HCT116 (cell line): ENCODE results near the gene GLT6D1. TPM values are rescaled to one million over a fixed set of nuclear protein-coding genes. Genes with fewer than 3 reads are reported as not detected.

Experiments used
- ATAC-seq: fragments of 200-7000 bp; cut with Tn5 transposase; 2 replicates; pipeline ENCODE4 v1.9.1; 2020; ENCODE audit warnings: mild to moderate bottlenecking, moderate library complexity
- BruUV-seq: library from RNA; stranded (reverse); fragments of 400-500 nt; replicated peaks from 2 replicates; lab custom pipeline; 2021; lab: Mats Ljungman, UMichigan
- CTCF ChIA-PET: fragments of 300-600 bp; sonication (Branson Sonifier 250); formaldehyde crosslinking; loops from one replicate; lab custom pipeline; 2021; ENCODE audit warnings: antibody characterized with exemption; lab: Charles Lee
- POLR2A ChIA-PET: fragments of 300-600, 350-600 bp; sonication (Branson Sonifier 250); formaldehyde crosslinking; loops from one replicate; lab custom pipeline; 2021; ENCODE audit warnings: antibody characterized with exemption; lab: Charles Lee
- RAD21 ChIA-PET, 2 experiments: fragments of 300-600 bp; sonication (Branson Sonifier 250); formaldehyde crosslinking; loops; one replicate each; lab custom pipeline; 2023; ENCODE audit warnings: low total read pairs in 2 of 2; ENCODE audit not compliant: uncharacterized antibody in 2 of 2, unreplicated experiment in 2 of 2, low non-redundant PET in 1 of 2; lab: Charles Lee
- DNase-seq: peaks from one replicate; pipeline ENCODE4 v3.0.0-alpha.2; 2010; ENCODE audit warnings: low read depth, low spot score
- H2AFZ ChIP-seq: fragments of 200-600 bp; shearing (Covaris generic), sonication (generic); 2 replicates; pipeline ENCODE4 v1.6.1; 2017; ENCODE audit warnings: low read depth, mixed run types, mixed read lengths, antibody characterized with exemption, low read length; ENCODE audit not compliant: poor library complexity, severe bottlenecking
- H3K27ac ChIP-seq: 2 replicates; pipeline ENCODE4 v1.5.1; 2012; ENCODE audit warnings: low read depth, low read length
- H3K27me3 ChIP-seq: fragments of 200-600 bp; sonication (generic); 2 replicates; pipeline ENCODE4 v1.6.1; 2016; ENCODE audit warnings: mixed run types, low read length, mixed read lengths; ENCODE audit not compliant: insufficient read depth
- H3K36me3 ChIP-seq, 2 experiments: fragments of 200-500 bp in 1 of 2; fragments of 200-600 bp in 1 of 2; sonication (Bioruptor generic) in 1 of 2; sonication (generic) in 1 of 2; 2 replicates each; pipeline versions ENCODE4 v1.5.1 to v1.6.1; 2014 to 2016; ENCODE audit warnings: low read length in 2 of 2, inconsistent platforms in 1 of 2, mixed read lengths in 1 of 2, mixed run types in 1 of 2; ENCODE audit not compliant: insufficient read depth in 2 of 2, control insufficient read depth in 1 of 2
- H3K4me1 ChIP-seq, 2 experiments: fragments of 200-600 bp in 1 of 2; sonication (generic) in 1 of 2; 2 replicates each; pipeline versions ENCODE4 v1.5.1 to v1.6.1; 2012 to 2017; ENCODE audit warnings: low read length in 2 of 2, inconsistent platforms in 1 of 2, mild to moderate bottlenecking in 1 of 2, mixed read lengths in 1 of 2, mixed run types in 1 of 2, moderate library complexity in 1 of 2; ENCODE audit not compliant: insufficient read depth in 2 of 2, control insufficient read depth in 1 of 2
- H3K4me2 ChIP-seq: fragments of 200-600 bp; sonication (generic); 2 replicates; pipeline ENCODE4 v1.6.1; 2017; ENCODE audit warnings: mixed run types, low read length, mixed read lengths
- H3K4me3 ChIP-seq, 2 experiments: fragments of 200-600 bp in 1 of 2; sonication (generic) in 1 of 2; replicated peaks in 1 of 2; 2 replicates each; pipeline ENCODE4 v1.5.1; 2011 to 2016; ENCODE audit warnings: low read length in 2 of 2, control low read depth in 1 of 2, low read depth in 1 of 2, mild to moderate bottlenecking in 1 of 2, mixed read lengths in 1 of 2, mixed run types in 1 of 2
- H3K79me2 ChIP-seq: fragments of 200-600 bp; sonication (generic); 2 replicates; pipeline ENCODE4 v1.6.1; 2017; ENCODE audit warnings: mild to moderate bottlenecking, mixed run types, low read length, moderate library complexity, mixed read lengths; ENCODE audit not compliant: insufficient read depth
- H3K9ac ChIP-seq: fragments of 200-600 bp; sonication (generic); 2 replicates; pipeline ENCODE4 v1.6.1; 2016; ENCODE audit warnings: low read length, mixed read lengths
- H3K9me2 ChIP-seq: fragments of 200-600 bp; sonication (generic), shearing (Covaris generic); 2 replicates; pipeline ENCODE4 v1.6.1; 2017; ENCODE audit warnings: mixed run types, mild to moderate bottlenecking, moderate library complexity; ENCODE audit not compliant: insufficient read depth
- H3K9me3 ChIP-seq, 2 experiments: fragments of 200-500 bp in 1 of 2; fragments of 200-600 bp in 1 of 2; sonication (Bioruptor generic) in 1 of 2; sonication (generic) in 1 of 2; 2 replicates each; pipeline ENCODE4 v1.6.1; 2014 to 2017; ENCODE audit warnings: low read length in 2 of 2, mixed read lengths in 2 of 2, inconsistent platforms in 1 of 2, low read depth in 1 of 2, mild to moderate bottlenecking in 1 of 2, mixed run types in 1 of 2, moderate library complexity in 1 of 2; ENCODE audit not compliant: control insufficient read depth in 1 of 2, insufficient read depth in 1 of 2
- H4K20me1 ChIP-seq: fragments of 200-600 bp; sonication (generic), shearing (Covaris generic); 2 replicates; pipeline ENCODE4 v1.6.1; 2017; ENCODE audit warnings: mixed run types, mild to moderate bottlenecking, moderate library complexity; ENCODE audit not compliant: insufficient read depth
- SRF ChIP-seq: IDR thresholded peaks from 2 replicates; pipeline ENCODE4 v1.6.1; 2012; ENCODE audit warnings: low read depth
- ZNF274 ChIP-seq: fragments of 200-500 bp; sonication (Bioruptor generic); IDR thresholded peaks from 2 replicates; pipeline ENCODE4 v1.6.1; 2014; ENCODE audit warnings: mild to moderate bottlenecking, low read depth, low read length, inconsistent platforms
- intact Hi-C: fragments of 100-400 bp; cut with micrococcal nuclease; formaldehyde crosslinking; loops from 2 replicates; pipeline ENCODE4 v1.10.0; 2022
- total RNA-seq: library from RNA; stranded (reverse); gene quantifications from one replicate; pipeline ENCODE4 v1.2.1, GENCODE V29; 2021; ENCODE audit not compliant: unreplicated experiment
- TF ChIP-seq, protein P1 (sequence below), 3 experiments: fragments of 200-600 bp in 1 of 3; sonication (generic) in 1 of 3; IDR thresholded peaks in 2 of 3; conservative IDR thresholded peaks in 1 of 3; 2 replicates each; pipeline ENCODE4 v1.5.1; 2012 to 2017; ENCODE audit warnings: low read depth in 2 of 3, low read length in 2 of 3, antibody characterized with exemption in 1 of 3, borderline replicate concordance in 1 of 3, control low read depth in 1 of 3, mild to moderate bottlenecking in 1 of 3, mixed read lengths in 1 of 3, mixed run types in 1 of 3, moderate library complexity in 1 of 3; ENCODE audit not compliant: insufficient read depth in 1 of 3

The GLT6D1 gene
- total RNA-seq, 1 experiment from 2014 or later: not detected

DNA sequence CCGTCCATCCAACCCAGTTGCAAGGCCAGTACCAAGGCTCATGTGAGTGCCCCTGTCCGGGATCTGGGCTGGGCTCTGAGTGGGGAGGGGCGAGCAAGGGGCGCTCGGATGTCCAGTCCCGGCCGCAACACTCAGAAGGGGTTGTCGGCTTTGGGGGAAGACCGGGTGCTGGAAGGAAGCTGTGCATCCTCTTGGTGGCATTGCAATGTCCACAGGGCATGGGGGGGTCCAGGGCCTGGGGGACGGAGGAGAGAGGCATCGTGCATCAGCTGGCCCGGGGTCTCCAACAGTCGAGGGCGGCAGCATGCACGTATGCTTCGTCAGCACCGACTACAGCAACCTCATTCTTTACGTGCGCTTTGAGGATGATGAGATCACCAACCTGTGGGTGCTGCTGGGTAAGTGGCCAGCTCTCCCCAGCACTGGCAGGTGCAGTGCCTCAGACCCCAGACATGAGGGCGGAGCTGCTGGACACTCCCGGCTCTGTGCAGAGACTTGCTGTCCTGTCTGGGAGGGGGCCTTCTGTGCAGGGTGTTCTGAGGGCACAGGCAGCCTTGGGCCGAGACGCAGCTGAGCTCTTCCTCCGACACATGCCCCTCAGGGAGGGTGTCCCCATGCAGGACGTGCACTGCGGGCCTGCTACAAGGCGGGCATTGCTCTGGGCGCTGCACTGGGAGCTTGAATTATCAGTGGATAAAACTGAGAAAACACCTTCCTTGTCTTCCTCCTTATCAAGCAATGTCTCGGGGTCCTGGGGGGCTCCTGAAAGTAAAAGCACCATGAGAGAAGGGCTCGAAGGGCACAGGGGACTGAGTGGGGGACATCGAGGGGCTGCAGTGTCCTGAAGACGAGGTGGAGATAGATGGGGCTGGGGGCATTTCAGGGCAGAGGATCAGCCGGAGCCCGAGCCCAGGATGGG is 22.5 kb downstream of the GLT6D1 start:
- TF ChIP-seq ZNF274: no peak
- TF ChIP-seq, all 23 proteins: peak for 0
- Histone ChIP-seq H3K27me3 (no peaks in the 10 kb centered on the region), H3K4me2 (no peak overlapping the region), H3K9me2 (no peaks in the 10 kb centered on the region), H2AFZ (no peak overlapping the region), H3K79me2 (no peaks in the 10 kb centered on the region), H3K4me3 (no peak overlapping the region), H3K36me3 (no peaks in the 10 kb centered on the region), H3K9me3 (no peaks in the 10 kb centered on the region), H3K27ac (no peak overlapping the region), H3K4me1 (no peaks in the 10 kb centered on the region), H4K20me1 (no peaks in the 10 kb centered on the region), H3K9ac (no peak overlapping the region)
- no TSS peak for BruUV-seq
- DNase-seq (no peak), ATAC-seq (0 out of 2 replicates have a peak, but pooled peaks have one; percentile 8)
- POLR2A ChIA-PET: no interaction called here
- intact Hi-C loops: no loop called here
- CTCF ChIA-PET: interaction anchor here (0.9 kb wide), 1 partner anchor 13 kb away, joined by 3 read pairs; no protein-coding TSS in a partner anchor
- RAD21 ChIA-PET: no interaction called here

DNA sequence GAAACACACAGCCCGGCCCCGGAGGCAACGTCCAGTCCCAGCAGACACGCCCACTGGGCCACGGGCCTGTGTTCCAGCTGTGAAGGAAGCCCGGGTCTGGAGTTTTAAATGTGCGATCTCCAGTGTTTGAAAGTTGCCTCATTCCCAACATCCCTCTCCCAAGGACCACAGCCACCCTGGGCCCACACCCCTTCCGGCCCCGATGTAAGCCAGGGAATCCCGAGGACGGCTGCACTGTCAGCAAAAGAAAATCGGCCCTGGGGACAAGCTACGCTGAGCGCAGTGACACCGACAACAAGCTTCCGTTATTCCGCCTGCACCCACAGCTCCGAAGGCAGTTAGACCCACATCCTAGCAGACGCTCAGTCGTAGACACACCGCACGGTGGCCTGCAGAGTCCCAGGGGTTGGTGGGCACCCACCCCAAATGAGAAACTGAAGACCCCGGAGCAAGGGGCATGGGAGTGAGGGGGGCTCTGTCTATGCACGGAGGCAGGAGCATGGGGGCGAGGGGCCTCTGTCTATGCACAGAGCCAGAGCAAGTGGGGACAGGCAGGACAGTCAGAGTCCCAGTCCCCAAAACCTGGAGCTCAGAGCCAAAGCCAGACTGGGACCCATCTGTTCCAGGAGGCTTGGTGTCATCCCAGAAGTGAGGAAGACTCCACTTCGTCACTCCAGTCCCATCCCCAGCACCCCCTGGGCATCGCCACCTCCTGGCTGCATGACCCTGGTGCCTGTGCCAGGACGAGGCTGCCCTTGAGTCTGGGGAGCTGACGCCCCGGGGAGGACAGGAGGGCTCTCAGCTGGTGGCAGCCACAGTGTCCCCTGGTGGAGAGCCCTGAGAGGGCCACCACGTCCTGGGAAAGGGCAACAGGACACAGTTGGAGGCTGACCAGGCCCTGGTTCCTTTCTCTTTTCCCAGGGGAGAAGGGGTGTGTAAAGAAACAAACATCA is 23.4 kb downstream of the GLT6D1 start:
- intact Hi-C loops: no loop called here
- BruUV-seq: no TSS peak
- peak; percentile 69 for ATAC-seq
- Histone ChIP-seq H3K79me2 (no peaks in the 10 kb centered on the region), H3K4me3 (no peak overlapping the region), H3K36me3 (no peaks in the 10 kb centered on the region), H3K27me3 (no peaks in the 10 kb centered on the region), H3K27ac (no peak overlapping the region), H3K9me2 (no peaks in the 10 kb centered on the region), H3K4me2 (no peak overlapping the region), H3K4me1 (no peaks in the 10 kb centered on the region), H2AFZ (no peak overlapping the region)
- ChIA-PET CTCF (interaction anchor here (0.8 to 0.9 kb wide), 1 partner anchor 12 kb away, joined by 3 to 4 read pairs; no protein-coding TSS in a partner anchor), POLR2A (no interaction called here), RAD21 (interaction anchor here in 1 of 2 experiments (1.2 kb wide), 1 partner anchor 12 kb away, joined by 3 read pairs; no protein-coding TSS in a partner anchor)
- TF ChIP-seq SRF: no peak
- TF ChIP-seq, protein P1, sequence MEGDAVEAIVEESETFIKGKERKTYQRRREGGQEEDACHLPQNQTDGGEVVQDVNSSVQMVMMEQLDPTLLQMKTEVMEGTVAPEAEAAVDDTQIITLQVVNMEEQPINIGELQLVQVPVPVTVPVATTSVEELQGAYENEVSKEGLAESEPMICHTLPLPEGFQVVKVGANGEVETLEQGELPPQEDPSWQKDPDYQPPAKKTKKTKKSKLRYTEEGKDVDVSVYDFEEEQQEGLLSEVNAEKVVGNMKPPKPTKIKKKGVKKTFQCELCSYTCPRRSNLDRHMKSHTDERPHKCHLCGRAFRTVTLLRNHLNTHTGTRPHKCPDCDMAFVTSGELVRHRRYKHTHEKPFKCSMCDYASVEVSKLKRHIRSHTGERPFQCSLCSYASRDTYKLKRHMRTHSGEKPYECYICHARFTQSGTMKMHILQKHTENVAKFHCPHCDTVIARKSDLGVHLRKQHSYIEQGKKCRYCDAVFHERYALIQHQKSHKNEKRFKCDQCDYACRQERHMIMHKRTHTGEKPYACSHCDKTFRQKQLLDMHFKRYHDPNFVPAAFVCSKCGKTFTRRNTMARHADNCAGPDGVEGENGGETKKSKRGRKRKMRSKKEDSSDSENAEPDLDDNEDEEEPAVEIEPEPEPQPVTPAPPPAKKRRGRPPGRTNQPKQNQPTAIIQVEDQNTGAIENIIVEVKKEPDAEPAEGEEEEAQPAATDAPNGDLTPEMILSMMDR (IDR thresholded peaks at IDR 0.05 in 2 of 3, conservative IDR thresholded peaks at IDR 0.05 in 1 of 3; ENCODE audit: borderline replicate concordance in 1 of 3, insufficient read depth in 1 of 3, low read depth in 2 of 3, low read length in 2 of 3): peak; percentile 19 to 48 (median 41); a peak in 5 of 6 replicates
- TF ChIP-seq, all 23 proteins: peak for 1
- no peaks in the 10 kb centered on the region for H4K20me1 ChIP-seq
- H3K9me3 ChIP-seq: no peaks in the 10 kb centered on the region
- no peak for DNase-seq
- no peak overlapping the region for H3K9ac ChIP-seq
